Measurements from ENCODE around the gene RPS6KB1. TPM values are rescaled to one million over a fixed set of nuclear protein-coding genes. Genes with fewer than 3 reads are reported as not detected.
"Not testable (repeated sequence)": the region's sequence is repeated elsewhere in the genome, so short reads cannot be mapped to it uniquely, and the experiment has no call there.

The RPS6KB1 gene
- polyA plus RNA-seq, 3 donors = 37.6 to 45.8 (median 45.7) TPM

- DNase-seq (ENCODE audit: extremely low read depth in 1 of 11, low read depth in 9 of 11, low spot score in 4 of 11) = no peak
Measured at GRCh38 chr17:59903455-59903854, 10.5 kb downstream of the RPS6KB1 start.

DNA sequence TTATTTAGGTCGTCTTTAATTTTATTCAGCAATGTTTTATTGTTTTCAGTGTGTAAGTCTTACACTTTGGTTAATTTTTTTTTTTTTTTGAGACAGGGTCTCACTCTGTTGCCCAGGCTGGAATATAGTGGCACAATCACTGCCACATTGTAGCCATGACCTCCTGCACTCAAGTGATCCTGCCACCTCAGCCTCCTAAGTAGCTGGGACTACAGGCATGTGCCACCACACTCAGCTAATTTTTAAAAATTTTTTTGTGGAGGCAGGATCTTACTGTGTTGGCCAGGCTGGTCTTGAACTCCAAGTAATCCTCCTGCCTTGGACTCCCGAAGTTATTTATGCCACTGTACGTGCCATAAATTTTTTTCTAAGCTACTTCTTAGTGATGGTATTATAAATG, 14.5 kb downstream of the RPS6KB1 start:
- no peak for DNase-seq (ENCODE audit: extremely low read depth in 1 of 11, low read depth in 9 of 11, low spot score in 4 of 11)

DNA sequence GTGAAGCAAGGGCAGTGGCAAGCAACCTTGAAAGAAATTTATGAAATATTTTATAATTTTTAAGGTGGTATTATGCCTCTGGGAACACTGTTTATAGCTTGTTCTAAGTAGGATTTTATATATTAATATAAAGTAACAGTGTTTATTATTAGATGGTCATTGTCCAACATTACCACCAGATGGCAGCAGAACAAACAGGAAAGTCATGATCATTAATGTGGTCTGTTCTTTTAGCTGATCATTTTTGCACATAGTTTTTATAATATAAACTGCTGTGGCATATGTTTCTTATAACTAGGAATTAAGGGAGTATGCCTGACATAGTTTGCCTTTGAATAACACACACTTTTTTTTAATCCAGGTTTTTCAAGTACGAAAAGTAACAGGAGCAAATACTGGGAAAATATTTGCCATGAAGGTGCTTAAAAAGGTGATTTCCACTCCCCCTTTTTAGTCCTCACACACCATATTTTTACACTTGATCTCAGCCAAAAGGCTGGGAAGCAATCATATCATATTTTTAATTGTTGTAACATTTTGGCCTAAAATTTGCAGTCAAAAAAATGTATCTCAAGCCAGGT, 21.4 kb downstream of the RPS6KB1 start:
- peak in 6 of 11 donors; percentile 12 to 37 (median 24) for DNase-seq (ENCODE audit: extremely low read depth in 1 of 11, low read depth in 9 of 11, low spot score in 4 of 11)

GRCh38 chr17:59916446-59916845, 23.5 kb downstream of the RPS6KB1 start:
- DNase-seq (ENCODE audit: extremely low read depth in 1 of 11, low read depth in 9 of 11, low spot score in 4 of 11) = no peak

DNA sequence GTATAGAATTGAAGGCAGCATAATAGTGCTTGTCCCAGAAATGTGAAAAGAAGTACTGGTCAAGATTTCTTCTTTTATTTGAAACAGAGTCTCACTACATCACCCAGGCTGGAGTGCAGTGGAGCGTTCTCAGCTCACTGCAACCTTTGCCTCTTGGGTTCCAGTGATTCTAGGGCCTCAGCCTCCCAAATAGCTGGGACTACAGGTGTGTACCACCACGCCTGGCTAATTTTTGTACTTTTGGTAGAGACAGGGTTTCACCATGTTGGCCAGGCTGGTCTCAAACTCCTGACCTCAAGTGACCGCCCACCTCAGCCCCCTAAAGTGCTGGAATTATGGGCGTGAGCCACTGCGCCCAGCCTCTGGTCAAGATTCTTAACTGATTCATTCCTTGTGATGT, 27.7 kb downstream of the RPS6KB1 start:
- DNase-seq (ENCODE audit: extremely low read depth in 1 of 11, low read depth in 9 of 11, low spot score in 4 of 11) = not testable (repeated sequence)

DNA sequence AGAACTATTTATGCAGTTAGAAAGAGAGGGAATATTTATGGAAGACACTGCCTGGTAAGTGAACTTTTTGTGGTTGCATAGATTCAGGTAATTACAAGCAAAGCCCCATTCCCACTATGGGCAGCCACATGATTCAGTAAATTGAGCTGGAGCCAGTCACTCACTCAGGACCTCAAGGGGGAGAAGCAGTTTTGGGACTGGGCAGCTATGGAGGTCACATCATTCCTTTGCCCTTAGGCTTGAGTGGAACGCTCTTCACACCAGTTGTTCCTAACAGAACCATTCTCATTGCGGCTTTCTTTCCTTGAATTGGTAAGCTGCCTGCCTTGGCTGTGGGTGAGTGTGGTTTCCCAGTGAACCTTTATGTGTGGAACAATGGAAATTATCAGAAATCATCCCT, 37.2 kb downstream of the RPS6KB1 start:
- not testable (repeated sequence) for DNase-seq (ENCODE audit: extremely low read depth in 1 of 11, low read depth in 9 of 11, low spot score in 4 of 11)

DNA sequence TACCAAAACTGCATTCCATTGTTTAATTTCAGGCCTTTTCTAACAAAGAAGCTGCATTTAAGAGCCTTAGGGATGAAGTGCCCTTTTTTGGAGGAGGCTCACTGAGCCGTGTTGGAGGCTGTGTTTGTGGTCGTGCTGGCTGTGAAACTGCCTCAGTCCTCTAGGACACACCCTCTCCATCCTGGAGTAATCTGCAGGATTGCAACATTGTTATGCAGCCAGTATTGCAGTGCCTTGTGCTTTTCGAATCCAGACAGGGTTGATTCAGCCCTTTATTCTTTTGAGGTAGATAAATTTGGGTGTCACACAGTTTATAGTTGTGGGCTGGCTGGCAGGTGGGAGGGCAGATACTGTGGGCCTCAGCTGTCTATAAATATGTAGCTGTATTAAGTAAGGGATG, 37.8 kb downstream of the RPS6KB1 start:
- DNase-seq (ENCODE audit: extremely low read depth in 1 of 11, low read depth in 9 of 11, low spot score in 4 of 11) = not testable (repeated sequence)

GRCh38 chr17:59933317-59933716, 40.4 kb downstream of the RPS6KB1 start:
- not testable (repeated sequence) for DNase-seq (ENCODE audit: extremely low read depth in 1 of 11, low read depth in 9 of 11, low spot score in 4 of 11)

DNA sequence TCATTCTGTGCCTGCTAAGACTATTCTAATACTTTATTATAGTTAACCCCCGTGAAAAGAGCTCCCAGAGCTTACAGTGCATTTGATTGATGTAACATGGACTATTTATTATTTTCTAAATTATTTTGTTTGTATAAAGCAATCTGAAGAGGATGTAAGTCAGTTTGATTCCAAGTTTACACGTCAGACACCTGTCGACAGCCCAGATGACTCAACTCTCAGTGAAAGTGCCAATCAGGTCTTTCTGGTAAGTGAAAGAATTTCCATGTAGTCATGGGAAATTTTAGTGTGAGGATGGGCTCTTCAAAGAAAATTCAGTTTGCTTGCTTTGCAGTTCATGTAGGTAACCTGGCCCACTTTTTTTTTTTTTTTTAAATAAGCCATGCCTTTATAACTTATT, 47.8 kb downstream of the RPS6KB1 start:
- not testable (repeated sequence) for DNase-seq (ENCODE audit: extremely low read depth in 1 of 11, low read depth in 9 of 11, low spot score in 4 of 11)

DNA sequence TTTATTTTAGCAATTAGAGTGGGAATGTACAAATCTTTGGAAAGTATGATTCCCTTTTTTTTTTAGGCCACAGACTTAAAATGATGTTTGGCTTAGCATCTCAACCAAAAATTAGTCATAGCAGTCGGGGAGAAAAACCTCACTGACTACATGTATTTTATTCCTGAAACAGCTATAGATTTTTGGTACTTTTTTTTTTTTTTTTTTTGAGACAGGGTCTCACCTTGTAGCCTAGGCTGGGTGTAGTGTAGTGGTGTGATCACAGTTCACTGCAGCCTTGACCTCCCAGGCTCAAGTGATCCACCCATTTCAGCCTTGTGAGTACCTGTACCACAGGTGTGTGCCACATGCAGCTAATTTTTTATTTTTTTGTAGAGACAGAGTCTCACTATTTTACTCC, 48.2 kb downstream of the RPS6KB1 start:
- no peak for DNase-seq (ENCODE audit: extremely low read depth in 1 of 11, low read depth in 9 of 11, low spot score in 4 of 11)

DNA sequence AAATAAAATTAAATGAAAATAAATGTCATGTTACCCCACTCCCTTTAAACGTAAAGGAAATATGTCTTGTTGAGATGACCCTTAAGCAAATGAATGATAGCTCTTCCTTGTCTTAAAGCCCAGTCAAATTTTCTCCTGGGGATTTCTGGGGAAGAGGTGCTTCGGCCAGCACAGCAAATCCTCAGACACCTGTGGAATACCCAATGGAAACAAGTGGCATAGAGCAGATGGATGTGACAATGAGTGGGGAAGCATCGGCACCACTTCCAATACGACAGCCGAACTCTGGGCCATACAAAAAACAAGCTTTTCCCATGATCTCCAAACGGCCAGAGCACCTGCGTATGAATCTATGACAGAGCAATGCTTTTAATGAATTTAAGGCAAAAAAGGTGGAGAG, 53.5 kb downstream of the RPS6KB1 start:
- DNase-seq (ENCODE audit: extremely low read depth in 1 of 11, low read depth in 9 of 11, low spot score in 4 of 11) = not testable (repeated sequence)

GRCh38 chr17:59947310-59947709, 54.4 kb downstream of the RPS6KB1 start:
- not testable (repeated sequence) for DNase-seq (ENCODE audit: extremely low read depth in 1 of 11, low read depth in 9 of 11, low spot score in 4 of 11)

GRCh38 chr17:59950049-59950448, 57.1 kb downstream of the RPS6KB1 start:
- DNase-seq (ENCODE audit: extremely low read depth in 1 of 11, low read depth in 9 of 11, low spot score in 4 of 11) = no peak

- DNase-seq (ENCODE audit: extremely low read depth in 1 of 11, low read depth in 9 of 11, low spot score in 4 of 11) = no peak
Measured at GRCh38 chr17:59954856-59955255, 61.9 kb downstream of the RPS6KB1 start.

DNA sequence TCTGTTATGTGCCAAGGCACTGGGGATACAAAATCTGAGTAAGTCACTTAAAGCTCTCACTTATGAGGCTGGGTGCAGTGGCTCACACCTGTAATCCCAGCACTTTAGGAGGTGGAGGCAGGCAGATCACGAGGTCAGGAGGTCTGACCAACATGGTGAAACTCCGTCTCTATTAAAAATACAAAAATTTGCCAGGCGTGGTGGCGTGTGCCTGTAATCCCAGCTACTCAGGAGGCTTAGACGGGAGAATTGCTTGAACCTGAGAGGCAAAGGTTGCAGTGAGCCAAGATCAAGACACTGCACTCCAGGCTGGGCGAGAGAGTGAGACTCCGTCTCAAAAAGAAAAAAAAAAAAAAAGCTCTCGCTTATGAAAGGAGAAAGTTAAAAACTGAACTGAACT, 66.7 kb downstream of the RPS6KB1 start:
- not testable (repeated sequence) for DNase-seq (ENCODE audit: extremely low read depth in 1 of 11, low read depth in 9 of 11, low spot score in 4 of 11)

- no peak for DNase-seq (ENCODE audit: extremely low read depth in 1 of 11, low read depth in 9 of 11, low spot score in 4 of 11)
Measured at GRCh38 chr17:59962739-59963318, 69.9 kb downstream of the RPS6KB1 start.

DNA sequence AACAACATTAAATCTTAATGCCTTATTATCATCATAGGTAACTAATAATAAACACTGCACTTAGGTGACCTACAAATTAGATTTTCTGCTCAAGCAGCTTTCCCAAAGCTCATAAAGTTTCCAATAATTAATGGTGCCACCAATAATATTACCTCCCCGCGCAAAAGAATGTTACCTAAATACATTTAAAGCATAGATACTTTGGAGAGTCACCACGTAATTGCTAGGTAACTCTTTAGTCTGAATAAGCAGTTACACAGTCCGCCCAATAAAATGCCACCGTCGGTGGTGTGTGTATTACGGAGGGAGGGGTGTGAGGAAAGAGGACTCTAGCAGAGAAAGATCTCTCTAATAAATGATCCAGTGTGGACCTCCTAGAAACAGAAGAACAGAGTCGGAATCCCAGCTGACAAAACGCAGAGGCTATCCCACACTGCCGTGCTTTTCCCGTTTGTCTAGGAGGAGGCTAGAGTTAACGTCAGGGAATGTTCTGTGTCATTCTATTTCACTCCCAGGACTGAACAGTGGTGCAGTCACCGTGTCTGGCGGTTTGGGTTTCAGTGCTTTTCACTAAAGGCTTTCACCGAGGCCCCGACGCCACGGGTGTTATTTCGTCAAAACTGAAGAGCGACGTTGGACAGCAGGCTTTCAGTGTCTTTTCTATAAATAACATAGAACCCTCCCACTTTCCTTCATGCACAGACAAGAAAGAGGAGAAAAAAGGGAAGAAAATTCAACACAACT, 71.0 kb downstream of the RPS6KB1 start:
- DNase-seq (ENCODE audit: extremely low read depth in 1 of 11, low read depth in 9 of 11, low spot score in 4 of 11) = peak in 10 of 11 donors; percentile 8 to 55 (median 40)

DNA sequence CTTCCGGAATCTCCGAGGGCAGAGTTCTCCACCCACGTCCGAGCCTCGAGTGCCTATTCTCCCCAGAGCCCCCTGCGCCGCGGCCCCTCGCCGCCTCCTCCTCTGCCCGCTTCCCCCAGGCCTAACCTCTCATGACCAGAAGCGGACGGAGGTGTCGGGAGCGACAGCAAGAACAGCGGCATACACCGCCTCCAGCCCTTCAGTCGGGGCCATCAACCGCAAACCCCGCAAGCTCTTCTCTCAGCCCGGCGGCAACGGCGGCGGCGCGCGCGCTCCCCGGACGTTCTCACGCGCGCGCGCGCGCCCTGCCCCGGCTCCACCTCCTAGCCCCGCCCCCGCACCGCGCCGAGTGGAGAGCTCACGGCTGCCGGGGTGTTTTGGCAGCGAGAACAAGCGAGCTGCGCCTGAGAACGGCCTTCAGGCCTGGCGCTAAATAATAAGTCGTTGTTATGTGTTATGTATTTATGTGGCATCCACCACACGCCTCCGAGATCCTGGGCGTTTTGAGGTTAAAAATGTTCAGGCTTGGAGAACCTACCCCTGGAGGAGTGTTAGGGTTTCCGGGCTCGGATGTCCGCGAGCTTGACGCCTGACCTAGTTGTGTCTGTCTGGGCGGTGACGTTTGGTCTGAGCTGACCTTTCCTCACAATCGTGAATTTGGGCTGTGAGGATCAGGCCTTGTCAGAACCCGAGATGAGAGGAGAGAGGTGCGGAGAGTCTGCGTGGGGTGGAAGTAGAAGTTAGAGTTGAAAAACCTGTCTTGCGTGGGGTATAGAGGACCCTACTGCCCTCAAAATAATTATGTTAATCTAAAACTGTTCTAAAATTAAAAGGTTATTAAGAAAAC, 71.8 kb downstream of the RPS6KB1 start, which contains the start of gene RNFT1:
Gene RNFT1, minus strand, starts transcription at position 259 of the 847 bp plus-strand sequence. Its CDS starts 77 bp downstream, at position 182.
- DNase-seq (ENCODE audit: extremely low read depth in 1 of 11, low read depth in 9 of 11, low spot score in 4 of 11) = peak; percentile 52 to 88 (median 83)

DNA sequence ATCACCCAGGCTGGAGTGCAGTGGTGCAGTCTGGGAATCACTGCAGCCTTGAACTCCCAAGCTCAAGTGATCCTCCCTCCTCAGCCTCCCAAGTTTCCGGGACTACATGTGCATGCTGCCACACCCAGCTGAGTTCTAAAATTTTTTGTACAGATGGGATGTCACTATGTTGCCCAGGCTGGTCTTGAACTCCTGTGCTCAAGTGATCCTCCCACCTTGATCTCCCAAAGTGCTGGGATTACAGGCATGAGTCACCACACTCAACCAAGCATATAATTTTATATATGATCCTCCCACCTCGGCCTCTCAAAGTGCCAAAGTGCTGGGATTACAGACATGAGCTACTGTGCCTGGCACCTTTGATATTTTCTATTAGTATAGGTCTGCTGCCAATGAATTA, 78.8 kb downstream of the RPS6KB1 start:
- not testable (repeated sequence) for DNase-seq (ENCODE audit: extremely low read depth in 1 of 11, low read depth in 9 of 11, low spot score in 4 of 11)

All from renal cortex interstitium (tissue), 11 donors.